GF-D8 (cell line): ENCODE results near the gene ETF1.

Source experiments
- DNase-seq: peaks from one replicate; lab custom pipeline; 2025; lab: John Stamatoyannopoulos, UW

ETF1 gene

DNA sequence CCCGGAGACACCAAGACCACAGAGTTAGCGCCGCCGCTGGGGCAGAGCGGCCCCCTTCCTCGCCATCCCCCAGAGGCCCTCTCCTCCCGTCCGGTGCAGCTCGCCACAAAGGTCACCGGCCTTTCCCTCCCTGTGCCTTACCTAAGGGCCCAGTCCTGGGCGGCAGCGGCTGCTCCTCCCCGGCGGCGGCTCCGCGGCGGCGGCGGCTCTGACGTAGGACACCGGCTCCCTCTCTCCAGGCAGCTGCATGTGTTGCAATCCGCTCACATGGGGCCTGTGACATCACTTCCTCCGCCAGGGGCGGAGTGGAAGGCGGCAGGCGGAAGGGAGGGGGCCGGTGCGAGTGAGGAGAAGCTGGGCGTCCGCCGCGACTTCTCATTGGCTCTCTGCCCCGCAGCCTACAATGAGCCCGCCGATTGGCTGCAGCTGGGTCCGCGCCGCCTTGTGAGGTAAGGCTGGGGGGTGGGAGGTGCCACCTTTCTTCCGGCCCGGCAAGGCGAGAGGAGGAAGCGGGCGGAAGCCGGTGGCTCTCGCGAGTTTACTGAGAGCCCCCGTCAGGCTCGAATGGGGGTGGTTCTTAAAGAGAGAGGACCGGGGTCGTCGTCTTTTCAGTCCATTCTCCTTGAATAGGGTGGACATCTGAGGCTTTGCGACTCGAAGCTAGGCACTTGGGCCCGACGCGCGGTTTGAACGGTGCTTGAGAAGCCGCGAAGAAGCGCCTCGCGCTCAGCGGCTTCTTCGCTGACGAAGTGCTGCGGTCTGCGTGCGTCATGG lies at the start of gene ETF1:
ETF1 (minus strand) TSS at position 281 of the 774 bp plus-strand sequence. CDS start 318 bp downstream, outside the sequence.
- peak; percentile 92 for DNase-seq

DNA sequence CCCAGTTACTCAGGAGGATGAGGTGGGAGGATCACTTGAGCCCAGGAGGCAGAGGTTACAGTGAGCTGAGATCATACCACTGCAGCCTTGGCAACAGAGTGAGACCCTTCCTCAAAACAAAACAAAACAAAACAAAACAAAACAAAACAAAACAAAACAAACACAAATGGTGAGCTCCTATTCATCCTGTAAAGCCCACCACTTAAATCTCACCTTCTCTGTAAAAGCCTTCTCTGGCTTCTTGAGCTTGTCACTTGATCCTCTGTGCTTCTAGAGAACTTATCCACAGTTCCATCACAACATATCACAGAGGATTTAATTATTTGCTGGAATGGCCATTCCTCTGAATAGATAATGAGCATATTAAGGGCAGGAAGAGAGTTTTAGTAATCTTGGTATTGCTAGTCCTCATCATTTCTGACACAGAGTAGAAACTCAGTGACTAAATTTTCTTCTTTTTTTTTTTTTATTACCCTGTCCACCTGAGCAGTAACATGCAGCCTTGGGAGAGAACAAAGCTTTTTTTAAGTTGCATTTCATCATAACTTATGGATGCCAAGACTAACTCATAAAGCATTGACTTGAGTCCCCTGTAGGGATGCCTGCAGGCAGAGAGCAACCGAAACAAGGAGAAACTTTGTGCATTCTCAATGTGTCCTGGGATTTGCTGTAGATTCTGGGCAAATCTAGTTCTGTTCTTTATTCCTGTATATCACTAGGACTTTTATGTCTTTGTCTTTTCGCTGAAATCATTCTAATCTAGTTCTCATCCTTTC lies 45.2 kb upstream of the ETF1 start:
- DNase-seq, result no peak

DNA sequence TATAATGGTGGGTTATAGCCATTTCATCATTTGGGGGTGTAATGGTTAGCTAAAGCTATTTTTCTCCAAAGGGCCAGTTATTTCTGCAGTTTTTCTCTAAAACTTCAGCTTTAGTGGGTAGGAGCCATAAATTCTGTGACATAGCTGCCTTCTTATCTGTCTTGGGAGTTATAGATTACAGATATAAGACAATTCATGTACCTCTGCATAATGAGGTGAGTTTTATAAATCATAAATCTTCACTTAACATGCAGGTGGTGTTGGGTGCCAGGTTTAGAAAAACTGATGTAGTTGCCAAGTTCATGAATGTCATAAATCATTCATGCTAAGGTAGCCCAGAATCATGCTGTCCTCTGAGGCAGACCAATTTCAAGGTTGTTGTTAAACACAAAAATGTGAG lies 42.1 kb upstream of the ETF1 start:
- DNase-seq, result no peak

DNA sequence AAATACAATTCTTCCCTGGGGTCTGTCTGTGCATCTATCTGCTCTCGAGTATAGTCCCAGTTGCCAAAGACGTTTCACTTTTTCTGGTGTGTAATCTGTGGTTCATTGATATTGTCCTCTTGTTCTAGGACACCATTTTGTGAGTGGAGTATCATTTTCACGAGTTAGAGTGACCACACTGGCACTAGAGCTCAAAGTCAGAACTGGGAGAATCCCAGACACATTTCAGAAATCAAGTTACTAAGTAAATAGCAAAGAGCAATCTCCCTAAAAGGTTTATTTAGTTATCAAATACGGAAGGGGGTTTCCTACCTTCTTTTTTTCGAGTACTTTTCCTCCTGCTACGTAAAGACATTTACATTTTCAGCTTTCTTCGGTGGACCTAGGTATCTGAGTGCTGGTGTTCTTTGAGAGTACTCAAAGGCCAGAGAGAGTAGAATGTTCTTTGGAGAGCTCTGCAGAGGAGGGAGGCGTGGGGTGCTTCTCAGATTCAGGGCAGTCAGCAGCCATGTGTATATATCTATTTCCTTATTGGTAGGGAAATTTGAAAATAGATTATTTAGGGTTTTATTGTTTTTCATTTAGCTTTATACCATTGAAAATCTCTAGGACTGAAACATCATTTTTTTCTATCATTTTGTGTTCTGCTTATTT lies 41.1 kb upstream of the ETF1 start:
- no peak for DNase-seq

DNA sequence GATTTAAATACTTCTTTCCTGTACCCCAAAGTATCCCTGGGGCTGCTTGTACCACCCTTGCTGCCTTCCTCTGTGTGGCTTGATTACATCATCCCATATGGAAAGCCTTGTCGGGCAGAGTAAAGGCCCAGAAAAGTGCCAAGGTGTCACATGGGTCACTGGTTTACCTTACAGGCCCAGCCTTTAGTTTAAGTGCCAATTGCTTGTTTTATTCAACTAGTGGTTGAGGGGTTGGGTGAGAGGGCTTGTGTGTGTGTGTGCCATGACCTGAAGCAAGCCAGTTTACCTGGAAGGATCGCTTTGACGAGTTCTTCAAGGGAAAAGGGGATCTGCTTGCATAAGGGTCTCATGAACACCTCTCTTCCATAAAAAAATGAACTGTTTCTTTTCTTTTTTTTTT lies 39.9 kb upstream of the ETF1 start:
- no peak for DNase-seq

DNA sequence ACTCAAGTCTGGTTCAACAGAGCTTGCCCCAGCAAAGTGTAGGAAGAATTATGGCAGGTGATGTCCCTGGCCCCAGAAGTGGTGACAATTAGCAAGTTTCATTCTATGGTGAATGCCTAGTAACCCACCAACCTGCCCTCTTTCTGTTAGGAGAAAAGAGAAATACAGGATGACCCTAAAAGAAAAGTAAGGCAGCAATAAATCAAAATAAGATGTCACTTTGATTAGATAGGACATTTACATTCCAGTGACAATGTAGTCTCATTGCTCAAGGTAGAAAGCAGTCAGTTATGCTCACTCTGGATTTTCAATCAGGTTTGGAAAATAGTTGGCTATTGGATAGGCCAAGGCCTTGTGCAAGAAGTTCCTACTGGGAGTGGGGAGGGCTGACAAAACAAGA lies 37.7 kb upstream of the ETF1 start:
- no peak for DNase-seq

DNA sequence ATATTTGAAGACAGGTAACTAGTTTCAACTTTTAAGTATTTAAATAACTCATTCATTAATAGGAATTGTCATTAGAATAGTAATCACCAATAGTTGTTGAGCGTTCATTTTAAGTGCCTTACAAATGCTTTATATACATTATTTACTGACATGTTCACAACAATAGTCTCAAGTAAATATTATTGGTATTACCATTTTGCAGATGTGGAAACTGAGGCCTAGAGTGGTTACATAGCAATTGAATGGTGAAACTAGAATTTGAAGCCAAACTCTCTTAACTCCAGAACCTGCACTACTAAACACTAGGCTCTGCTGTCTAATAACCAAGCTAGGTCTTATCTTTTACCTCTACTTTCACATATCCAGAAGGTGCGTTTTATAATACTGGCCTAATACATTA lies 37.0 kb upstream of the ETF1 start:
- DNase-seq, result no peak

DNA sequence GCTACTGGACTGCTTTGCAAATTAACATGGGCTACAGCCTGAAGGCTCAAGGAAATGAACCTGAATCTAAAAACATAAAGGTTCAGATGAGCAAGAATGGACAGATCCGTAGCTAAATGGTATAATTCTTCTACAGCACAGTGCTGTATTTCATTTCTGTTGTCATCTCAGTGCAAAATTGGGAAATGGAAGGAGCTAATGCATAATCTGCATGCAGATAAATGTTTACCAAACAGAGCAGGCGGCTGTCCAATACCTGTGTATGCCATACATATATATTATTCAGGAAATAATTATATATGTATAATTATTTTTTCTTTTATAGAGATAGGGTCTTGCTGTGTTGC lies 36.5 kb upstream of the ETF1 start:
- DNase-seq, result no peak

DNA sequence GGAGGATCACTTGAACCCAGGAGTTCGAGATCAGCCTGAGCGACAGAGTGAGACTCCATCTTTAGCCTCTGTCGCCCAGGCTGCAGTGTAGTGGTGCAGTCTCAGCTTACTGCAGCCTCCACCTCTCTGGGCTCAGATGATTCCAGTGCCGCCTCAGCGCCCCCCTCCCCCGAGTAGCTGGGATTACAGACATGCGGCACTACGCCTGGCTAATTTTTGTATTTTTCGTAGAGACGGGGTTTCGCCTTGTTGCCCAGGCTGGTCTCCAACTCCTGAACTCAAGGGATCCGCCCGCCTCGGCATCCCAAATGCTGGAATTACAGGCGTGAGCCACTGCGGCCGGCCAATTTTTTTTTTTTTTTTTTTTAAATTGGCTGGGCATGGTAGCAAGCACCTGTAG lies 34.4 kb upstream of the ETF1 start:
- no peak for DNase-seq

DNA sequence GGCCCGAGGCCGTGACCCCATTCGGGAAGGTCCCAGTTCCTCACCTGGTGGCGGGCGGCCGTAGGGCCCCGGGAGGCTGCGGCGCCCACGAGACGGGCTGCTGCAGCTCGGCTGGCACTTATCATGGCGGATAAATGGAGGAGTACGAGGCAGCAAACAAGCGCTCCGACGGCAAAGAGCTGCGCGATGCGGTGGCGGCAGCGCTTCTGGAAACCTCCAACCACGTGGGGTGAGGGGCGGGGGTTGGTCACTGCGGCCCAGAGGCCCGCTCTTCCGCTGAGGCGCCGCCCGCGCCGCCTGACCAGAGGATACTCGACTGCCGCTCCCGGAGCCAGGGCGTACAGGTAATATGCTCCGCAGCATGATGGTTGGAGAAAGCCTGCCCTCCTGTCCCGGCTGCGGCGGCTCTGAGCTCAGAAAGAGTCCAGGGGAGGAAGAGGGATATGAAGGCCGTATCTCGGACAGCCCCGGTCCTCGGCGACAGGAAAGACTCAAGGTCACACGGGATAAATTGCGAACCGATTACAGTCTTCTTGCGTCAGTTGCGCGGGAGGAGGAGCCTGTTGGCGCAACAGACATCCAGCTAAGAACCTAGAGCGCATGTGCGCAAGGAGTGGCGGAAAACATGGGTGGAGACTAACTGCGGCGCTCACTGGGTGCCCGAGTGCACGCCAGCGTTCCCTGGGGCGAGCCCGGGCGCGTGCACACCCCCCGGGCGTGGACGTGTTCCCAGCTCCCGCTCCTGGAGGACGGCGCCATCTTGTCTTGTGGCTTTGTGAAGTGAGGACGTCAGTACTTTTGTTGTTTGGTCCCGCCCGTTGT lies 32.4 kb upstream of the ETF1 start, which contains the start of gene HSPA9:
HSPA9 (minus strand) TSS at position 208 of the 822 bp plus-strand sequence; CDS start at position 125, 83 bp downstream.
- DNase-seq, result peak; percentile 84

DNA sequence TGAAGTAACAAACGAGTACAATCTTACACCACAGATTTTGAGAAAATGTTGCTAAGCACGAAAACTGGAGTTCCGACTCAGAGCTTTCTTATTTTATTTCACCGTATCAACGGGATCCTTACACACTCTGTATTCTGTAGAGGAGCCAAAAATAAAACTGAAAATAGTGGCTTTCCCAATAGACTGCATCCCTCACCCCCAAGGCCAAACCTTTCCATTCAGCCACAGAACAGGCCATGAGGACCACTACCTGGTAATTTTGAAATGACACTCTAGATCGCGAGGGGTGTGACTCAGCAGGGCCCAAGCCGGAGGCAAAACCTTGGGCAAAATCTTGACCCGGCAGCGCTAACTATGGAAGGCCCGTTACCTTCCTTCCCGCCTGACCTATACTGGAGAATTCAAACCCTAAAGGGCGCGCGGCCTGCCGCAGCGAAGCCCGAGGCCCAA lies 31.7 kb upstream of the ETF1 start:
- DNase-seq, result no peak

DNA sequence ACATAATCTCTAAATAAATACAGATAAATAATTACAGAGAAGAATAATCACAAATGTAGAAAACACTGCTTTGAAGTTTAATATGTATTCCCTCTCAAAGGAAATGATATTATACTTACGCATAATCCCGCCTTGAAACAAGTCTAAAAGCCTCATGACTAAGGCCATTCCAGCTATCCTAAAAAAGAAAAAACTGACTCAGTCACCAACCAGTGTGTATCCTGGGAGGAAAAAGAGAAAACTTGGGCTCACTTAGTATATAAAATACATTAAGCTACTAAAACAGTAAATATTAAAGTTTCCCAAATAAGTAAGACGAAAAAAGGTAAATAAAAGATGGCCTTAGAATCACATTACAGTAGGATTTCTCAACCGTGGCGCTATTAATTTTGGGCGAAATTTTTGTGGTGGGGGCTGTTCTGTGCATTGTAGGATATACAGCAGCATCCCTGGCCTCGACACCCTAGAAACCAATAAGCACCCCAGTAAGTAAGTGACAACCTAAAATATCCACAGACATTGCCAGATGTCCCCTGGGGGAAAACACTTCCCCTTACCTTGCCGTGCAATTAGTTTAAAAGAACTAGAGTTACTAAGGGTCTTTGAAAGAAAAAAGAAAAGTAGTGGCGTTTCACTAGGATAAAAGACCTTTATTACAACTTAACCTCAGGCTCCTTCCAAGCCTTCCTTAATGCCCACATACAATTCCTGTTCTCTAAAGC lies 31.1 kb upstream of the ETF1 start:
- DNase-seq, result no peak

DNA sequence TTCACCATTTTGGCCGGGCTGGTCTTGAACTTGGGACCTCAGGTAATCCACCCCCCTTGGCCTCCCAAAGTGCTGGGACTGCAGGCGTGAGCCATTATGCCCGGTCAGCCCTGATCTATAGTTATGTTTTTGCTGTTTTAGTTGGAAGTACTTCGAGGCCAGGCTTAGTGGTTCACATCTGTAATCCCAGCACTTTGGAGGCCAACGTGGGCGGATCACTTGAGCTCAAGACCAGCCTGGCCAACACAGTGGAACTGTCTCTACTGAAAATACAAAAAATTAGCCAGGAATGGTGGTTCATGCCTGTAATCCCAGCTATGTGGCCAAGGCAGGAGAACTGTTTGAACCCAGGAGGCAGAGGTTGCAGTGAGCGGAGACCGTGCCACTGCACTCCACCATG lies 30.2 kb upstream of the ETF1 start:
- DNase-seq, result no peak

DNA sequence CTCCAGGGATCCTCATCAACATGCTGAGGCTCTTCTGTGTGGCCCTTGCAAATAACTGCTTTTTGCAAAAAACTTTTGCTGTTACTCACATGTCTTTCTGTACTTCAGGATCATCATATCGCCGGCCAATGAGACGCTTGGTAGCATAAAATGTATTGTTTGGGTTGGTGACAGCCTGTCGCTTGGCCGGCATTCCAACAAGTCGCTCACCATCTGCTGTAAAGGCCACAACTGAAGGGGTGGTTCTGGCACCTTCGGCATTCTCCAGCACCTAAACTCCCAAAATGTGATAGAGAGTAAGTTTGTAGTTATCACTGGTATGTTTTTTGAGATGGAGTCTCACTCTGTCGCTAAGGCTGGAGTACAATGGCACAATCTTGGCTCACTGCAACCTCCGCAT lies 27.8 kb upstream of the ETF1 start:
- no peak for DNase-seq

DNA sequence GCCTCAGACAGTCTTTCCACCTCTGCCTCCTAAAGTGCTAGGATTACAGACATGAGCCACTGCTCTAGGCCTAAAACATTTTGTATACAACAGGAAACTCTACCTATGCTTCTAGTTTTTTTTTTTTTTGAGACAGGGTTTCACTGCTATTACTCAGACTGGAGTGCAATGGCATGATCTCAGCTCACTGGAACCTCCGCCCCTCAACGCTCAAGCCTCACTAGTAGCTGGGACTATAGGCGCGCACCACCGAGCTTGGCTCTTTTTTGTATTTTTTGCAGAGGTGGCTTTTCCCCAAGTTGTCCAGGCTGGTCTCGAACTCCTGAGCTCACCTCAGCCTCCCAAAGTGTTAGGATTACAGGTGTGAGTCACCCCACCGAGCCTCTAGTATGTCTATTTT lies 26.7 kb upstream of the ETF1 start:
- no peak for DNase-seq

DNA sequence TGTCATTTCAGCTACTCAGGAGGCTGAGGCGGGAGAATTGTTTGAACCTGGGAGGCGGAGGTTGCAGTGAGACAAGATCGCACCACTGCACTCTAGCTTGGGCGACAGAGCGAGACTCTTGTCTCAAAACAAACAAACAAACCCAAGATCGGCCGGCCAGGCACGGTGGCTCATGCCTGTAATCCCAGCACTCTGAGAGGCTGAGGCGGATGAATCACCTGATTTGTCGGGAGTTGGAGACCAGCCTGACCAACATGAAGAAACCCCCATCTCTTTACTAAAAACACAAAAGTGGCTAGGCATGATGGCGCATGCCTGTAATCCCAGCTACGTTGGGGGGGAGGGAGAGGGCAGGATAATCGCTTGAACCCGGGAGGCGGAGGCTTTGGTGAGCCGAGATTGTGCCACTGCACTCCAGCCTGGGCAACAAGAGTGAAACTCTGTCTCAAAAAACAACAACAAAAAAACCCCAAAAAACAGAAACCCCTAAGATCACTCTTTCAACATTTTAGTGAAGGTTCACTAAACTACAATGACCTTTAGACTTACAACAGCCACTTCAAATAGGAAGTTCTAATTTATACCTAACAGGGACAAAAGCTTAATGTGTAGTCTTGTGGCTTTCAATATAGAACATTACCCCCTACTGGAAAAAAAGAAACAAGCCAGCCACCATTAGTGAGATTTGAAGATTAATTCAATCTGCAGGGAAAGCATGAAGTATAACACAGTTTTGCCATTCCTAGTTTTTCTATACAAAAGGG lies 25.2 kb upstream of the ETF1 start:
- no peak for DNase-seq

DNA sequence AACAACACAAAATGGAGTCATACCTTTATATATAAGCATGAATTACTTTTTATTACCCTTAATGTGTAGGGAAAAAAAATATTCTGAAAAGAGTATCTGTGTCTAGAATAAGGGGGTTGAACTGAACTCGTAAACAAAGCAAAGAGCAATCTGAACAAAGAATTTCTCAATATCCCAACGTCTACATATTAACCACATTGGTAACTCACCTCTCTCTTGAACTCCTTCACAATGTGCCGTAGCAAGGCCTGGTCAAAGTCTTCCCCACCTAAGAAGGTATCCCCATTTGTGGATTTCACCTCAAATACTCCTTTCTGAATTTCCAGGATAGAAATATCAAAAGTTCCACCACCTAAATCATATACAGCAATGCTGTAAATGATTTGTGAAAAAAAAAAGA lies 23.8 kb upstream of the ETF1 start:
- DNase-seq, result no peak

DNA sequence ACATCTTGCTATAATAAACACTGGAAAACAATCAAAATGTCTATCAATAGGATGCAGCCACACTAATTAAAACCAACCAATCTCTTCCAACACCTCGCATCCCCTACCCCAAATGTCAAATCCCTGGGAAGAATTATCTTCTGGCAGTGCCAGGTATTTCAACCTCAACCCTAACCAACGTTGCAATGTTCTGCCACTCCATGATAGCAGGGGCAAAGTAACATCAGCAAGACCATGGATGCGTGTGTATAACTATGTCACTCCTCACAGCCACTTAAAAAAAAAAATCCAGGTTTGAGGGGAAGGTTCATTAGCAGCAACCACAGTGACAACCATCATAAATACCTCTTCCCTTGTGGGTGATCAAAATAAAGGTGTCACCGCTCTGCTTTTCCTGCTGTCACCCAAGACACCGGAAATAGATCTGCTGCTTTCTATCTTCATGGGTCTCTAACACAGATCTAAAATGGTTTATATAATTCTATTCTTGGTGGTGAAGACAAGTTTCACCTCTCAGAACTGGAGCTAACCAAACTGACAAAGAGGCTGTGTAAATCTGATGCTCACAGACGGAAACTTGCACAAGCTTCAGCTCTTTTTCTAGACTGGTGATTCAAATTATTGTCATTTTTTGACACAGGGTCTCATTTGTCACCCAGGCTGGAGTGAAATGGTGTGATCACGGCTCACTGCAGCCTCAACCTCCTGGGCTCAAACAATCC lies 22.2 kb upstream of the ETF1 start:
- no peak for DNase-seq

DNA sequence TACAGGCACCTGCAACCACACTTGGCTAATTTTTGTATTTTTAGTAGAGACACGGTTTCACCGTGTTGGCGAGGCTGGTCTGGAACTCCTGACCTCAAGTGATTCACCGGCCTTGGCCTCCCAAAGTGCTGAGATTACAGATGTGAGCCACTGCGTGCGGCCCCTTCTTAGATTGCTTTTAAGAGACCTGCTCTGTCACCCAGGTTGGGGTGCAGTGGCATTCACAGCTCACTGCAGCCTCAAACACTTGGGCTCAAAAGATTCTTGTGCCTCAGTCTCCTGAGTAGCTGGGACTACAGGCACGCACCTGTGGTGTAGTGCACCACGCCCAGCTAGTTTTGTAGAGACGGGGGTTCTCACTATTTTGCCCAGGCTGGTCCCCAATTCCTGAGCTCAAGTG lies 21.2 kb upstream of the ETF1 start:
- DNase-seq, result no peak
